ENCODE data around the gene SMARCA4. TPM values are rescaled to one million over a fixed set of nuclear protein-coding genes. Genes with fewer than 3 reads are reported as not detected.
"Not testable (repeated sequence)": the region's sequence is repeated elsewhere in the genome, so short reads cannot be mapped to it uniquely, and the experiment has no call there.

Gene SMARCA4
- total RNA-seq, 4 donors from 2014 or later, result 68.3 to 208 (median 114) TPM

- TF ChIP-seq CTCF (IDR thresholded peaks at IDR 0.05), result no peak
- TF ChIP-seq POLR2A (IDR thresholded peaks at IDR 0.05), result no peak
Measured at GRCh38 chr19:11067356-11068113, 106.7 kb downstream of the SMARCA4 start.

GRCh38 chr19:11069561-11069960, 108.7 kb downstream of the SMARCA4 start:
- TF ChIP-seq CTCF (IDR thresholded peaks at IDR 0.05) (no peak), POLR2A (IDR thresholded peaks at IDR 0.05) (no peak)

More at GRCh38 chr19:11067356-11068113, 106.7 kb downstream of the SMARCA4 start:
- H3K9me3 ChIP-seq, result no peaks in the 10 kb centered on the region
- H3K4me1 ChIP-seq, result no peaks in the 10 kb centered on the region
- DNase-seq, result no peak
- no peak overlapping the region for H3K27ac ChIP-seq
- no peaks in the 10 kb centered on the region for H3K27me3 ChIP-seq
- H3K4me3 ChIP-seq, result no peak overlapping the region
- no peaks in the 10 kb centered on the region for H3K36me3 ChIP-seq

GRCh38 chr19:11070123-11070522, 109.3 kb downstream of the SMARCA4 start:
- no peak overlapping the region for H3K27ac ChIP-seq
- H3K9me3 ChIP-seq, result no peaks in the 10 kb centered on the region
- no peaks in the 10 kb centered on the region for H3K36me3 ChIP-seq
- DNase-seq, result no peak
- no peak overlapping the region for H3K4me3 ChIP-seq
- TF ChIP-seq POLR2A (IDR thresholded peaks at IDR 0.05) (no peak), CTCF (IDR thresholded peaks at IDR 0.05) (no peak)
- H3K4me1 ChIP-seq, result no peaks in the 10 kb centered on the region
- H3K27me3 ChIP-seq, result no peaks in the 10 kb centered on the region

More at GRCh38 chr19:11069561-11069960, 108.7 kb downstream of the SMARCA4 start:
- Histone ChIP-seq H3K27ac (no peak overlapping the region), H3K36me3 (no peaks in the 10 kb centered on the region), H3K4me1 (no peaks in the 10 kb centered on the region), H3K4me3 (no peak overlapping the region), H3K27me3 (no peaks in the 10 kb centered on the region), H3K9me3 (no peaks in the 10 kb centered on the region)
- no peak for DNase-seq

GRCh38 chr19:11073568-11073967, 112.7 kb downstream of the SMARCA4 start:
- DNase-seq, result no peak
- no peak overlapping the region for H3K27ac ChIP-seq
- no peaks in the 10 kb centered on the region for H3K36me3 ChIP-seq
- no peaks in the 10 kb centered on the region for H3K4me1 ChIP-seq
- no peaks in the 10 kb centered on the region for H3K27me3 ChIP-seq
- no peak overlapping the region for H3K4me3 ChIP-seq
- TF ChIP-seq CTCF (IDR thresholded peaks at IDR 0.05) (no peak), POLR2A (IDR thresholded peaks at IDR 0.05) (no peak)
- H3K9me3 ChIP-seq, result no peaks in the 10 kb centered on the region

- not testable (repeated sequence) for H3K4me3 ChIP-seq, H3K36me3 ChIP-seq, DNase-seq, H3K27ac ChIP-seq, H3K4me1 ChIP-seq, H3K27me3 ChIP-seq, H3K9me3 ChIP-seq
Measured at GRCh38 chr19:11076792-11077191, 116.0 kb downstream of the SMARCA4 start.

GRCh38 chr19:11078893-11079292, 118.1 kb downstream of the SMARCA4 start:
- no peak for DNase-seq
- H3K27me3 ChIP-seq, result no peaks in the 10 kb centered on the region
- TF ChIP-seq POLR2A (IDR thresholded peaks at IDR 0.05) (no peak), CTCF (IDR thresholded peaks at IDR 0.05) (no peak)
- H3K4me1 ChIP-seq, result no peaks in the 10 kb centered on the region
- no peak overlapping the region for H3K27ac ChIP-seq
- no peak overlapping the region for H3K4me3 ChIP-seq
- no peaks in the 10 kb centered on the region for H3K36me3 ChIP-seq
- no peaks in the 10 kb centered on the region for H3K9me3 ChIP-seq

All from Peyer's patch (tissue), 4 donors.